GM12878 (cell line): Measurements from ENCODE around the gene CAV1. TPM values are rescaled to one million over a fixed set of nuclear protein-coding genes. Genes with fewer than 3 reads are reported as not detected.

Experiments
- ATAC-seq: fragments of 200-7000 bp; cut with Tn5 transposase; 3 replicates; pipeline ENCODE4 v1.9.1; 2020; ENCODE audit warnings: mild to moderate bottlenecking, moderate library complexity
- BruUV-seq: library from RNA; stranded (reverse); fragments of 400-500 nt; replicated peaks from 2 replicates; lab custom pipeline; 2021; lab: Mats Ljungman, UMichigan
- CTCF ChIA-PET: fragments of 300-600 bp; sonication (Branson Sonifier 250); formaldehyde crosslinking; extraction: SDS; loops from one replicate; lab custom pipeline; 2021; ENCODE audit warnings: inconsistent platforms; lab: Yijun Ruan, JAX
- POLR2A ChIA-PET: fragments of 350-600 bp; formaldehyde crosslinking; extraction: SDS; loops from one replicate; lab custom pipeline; 2021; ENCODE audit warnings: inconsistent platforms; lab: Charles Lee
- RAD21 ChIA-PET: fragments of 300-600 bp; sonication (Branson Sonifier 250); formaldehyde crosslinking; loops from one replicate; lab custom pipeline; 2023; ENCODE audit warnings: antibody characterized with exemption; ENCODE audit not compliant: unreplicated experiment; lab: Charles Lee
- SMC1A ChIA-PET: fragments of 300-600 bp; sonication (Branson Sonifier 250); formaldehyde crosslinking; loops from one replicate; lab custom pipeline; 2023; ENCODE audit not compliant: unreplicated experiment, uncharacterized antibody; lab: Charles Lee
- DNase-seq: peaks from one replicate; pipeline ENCODE4 v3.0.0-alpha.2; 2011; ENCODE audit warnings: low read depth, low spot score
- FAIRE-seq: peaks from 3 replicates; lab custom pipeline; 2011; peaks lifted over from hg19 to GRCh38; lab: Jason Lieb, UNC
- H2AFZ ChIP-seq: 2 replicates; pipeline ENCODE4 v1.6.0; 2011; ENCODE audit warnings: low read depth, low read length, control low read depth; ENCODE audit not compliant: control insufficient read depth
- H3K27ac ChIP-seq: 2 replicates; pipeline ENCODE4 v1.5.1; 2011; ENCODE audit warnings: control low read depth; ENCODE audit not compliant: control insufficient read depth, insufficient read depth
- H3K27me3 ChIP-seq, 2 experiments: replicated peaks in 1 of 2; 2 replicates each; pipeline versions ENCODE4 v1.6.0 to v1.6.1; 2011; ENCODE audit warnings: low read length in 1 of 2; ENCODE audit not compliant: control insufficient read depth in 2 of 2, insufficient read depth in 2 of 2
- H3K36me3 ChIP-seq, 2 experiments: 2 replicates each; pipeline ENCODE4 v1.5.1; 2011; ENCODE audit warnings: low read length in 1 of 2; ENCODE audit not compliant: control insufficient read depth in 2 of 2, insufficient read depth in 2 of 2
- H3K4me1 ChIP-seq: 2 replicates; pipeline ENCODE4 v1.6.1; 2011; ENCODE audit warnings: mild to moderate bottlenecking, low read length, moderate library complexity, mixed read lengths; ENCODE audit not compliant: control insufficient read depth, insufficient read depth
- H3K4me2 ChIP-seq: 2 replicates; pipeline ENCODE4 v1.6.0; 2011; ENCODE audit warnings: control low read depth; ENCODE audit not compliant: control insufficient read depth, insufficient read depth
- H3K4me3 ChIP-seq: fragments of 200-600 bp; sonication (generic); 2 replicates; pipeline ENCODE4 v1.5.1; 2016
- H3K79me2 ChIP-seq: 2 replicates; pipeline ENCODE4 v1.6.0; 2011; ENCODE audit warnings: low read length; ENCODE audit not compliant: control insufficient read depth, insufficient read depth
- H3K9ac ChIP-seq: 2 replicates; pipeline ENCODE4 v1.8.0; 2011; ENCODE audit warnings: low read length, control low read depth, mixed read lengths; ENCODE audit not compliant: control insufficient read depth, insufficient read depth
- H3K9me3 ChIP-seq: replicated peaks from 3 replicates; pipeline ENCODE4 v1.5.1; 2011; ENCODE audit warnings: mild to moderate bottlenecking, low read length; ENCODE audit not compliant: control insufficient read depth, insufficient read depth
- H4K20me1 ChIP-seq: 2 replicates; pipeline ENCODE4 v1.6.0; 2011; ENCODE audit not compliant: control insufficient read depth, insufficient read depth
- BCL11A ChIP-seq: IDR thresholded peaks from 2 replicates; pipeline ENCODE4 v1.6.1; 2011; ENCODE audit warnings: low read depth, low read length
- CBX5 ChIP-seq: sonication (generic); IDR thresholded peaks from 2 replicates; pipeline ENCODE4 v1.6.1; 2016; ENCODE audit warnings: low read depth, moderate library complexity, mild to moderate bottlenecking, inconsistent platforms
- CREB1 ChIP-seq: IDR thresholded peaks from 2 replicates; pipeline ENCODE4 v1.6.1; 2012; ENCODE audit warnings: low read depth, mild to moderate bottlenecking, inconsistent platforms
- CTCF ChIP-seq, 3 experiments: IDR thresholded peaks in 2 of 3; conservative IDR thresholded peaks in 1 of 3; 2 replicates each; pipeline ENCODE4 v1.5.1; 2011; ENCODE audit warnings: low read depth in 3 of 3, low read length in 3 of 3, mild to moderate bottlenecking in 3 of 3, control low read depth in 2 of 3, moderate library complexity in 2 of 3, inconsistent platforms in 1 of 3, mixed read lengths in 1 of 3; ENCODE audit not compliant: control insufficient read depth in 2 of 3, insufficient read depth in 1 of 3; ENCODE audit errors: extremely low read depth in 1 of 3
- FOXK2 ChIP-seq: fragments of 450-650 bp; IDR thresholded peaks from 2 replicates; pipeline ENCODE4 v1.6.1; 2017; ENCODE audit warnings: mild to moderate bottlenecking, moderate library complexity
- FOXM1 ChIP-seq: IDR thresholded peaks from 2 replicates; pipeline ENCODE4 v1.6.1; 2012; ENCODE audit warnings: low read depth, mild to moderate bottlenecking, inconsistent platforms, low read length, moderate library complexity
- JUNB ChIP-seq: IDR thresholded peaks from 2 replicates; pipeline ENCODE4 v1.6.1; 2016; ENCODE audit warnings: antibody characterized with exemption, mild to moderate bottlenecking
- NFYA ChIP-seq: IDR thresholded peaks from 2 replicates; pipeline ENCODE4 v1.6.1; 2011; ENCODE audit warnings: low read depth, mild to moderate bottlenecking, low read length, improper control_type of control experiment, borderline replicate concordance
- RAD21 ChIP-seq: IDR thresholded peaks from 2 replicates; pipeline ENCODE4 v1.6.1; 2011; ENCODE audit warnings: mild to moderate bottlenecking, low read depth, low read length, moderate library complexity; ENCODE audit not compliant: insufficient read depth
- SMC3 ChIP-seq: IDR thresholded peaks from 2 replicates; pipeline ENCODE4 v1.6.1; 2011; ENCODE audit warnings: low read length, improper control_type of control experiment, borderline replicate concordance
- WRNIP1 ChIP-seq: IDR thresholded peaks from 2 replicates; pipeline ENCODE4 v1.6.1; 2011; ENCODE audit warnings: low read depth, low read length, improper control_type of control experiment, borderline replicate concordance
- WGBS: methylation state at CpG from one replicate; pipeline ENCODE4 v1.1.6; 2016; ENCODE audit warnings: low lambda C conversion rate; ENCODE audit not compliant: insufficient replicate concordance, insufficient coverage; ENCODE audit errors: missing lambda C conversion rate; 5-methylcytosine and 5-hydroxymethylcytosine counted together
- in situ Hi-C: fragments of 300-500 bp; cut with MboI; formaldehyde crosslinking; loops from 9 replicates; pipeline ENCODE4 v1.14.3; 2018; ENCODE audit warnings: mixed read lengths
- intact Hi-C: fragments of 100-400 bp; cut with micrococcal nuclease; formaldehyde crosslinking; loops from one replicate; pipeline ENCODE4 v1.14.2; 2022; ENCODE audit not compliant: unreplicated experiment
- polyA plus RNA-seq, 11 experiments: library from polyadenylated mRNA; depleted of rRNA in 4 of 11; unstranded in 6 of 11; stranded (reverse) in 5 of 11; fragments of >200 nt; fragmentation: Nextera tagmentation in 4 of 11; fragmentation: Illumina TruSeq in 1 of 11; extraction: Ambion mirVana in 4 of 11; extraction: Trizol in 1 of 11; gene quantifications; 1 replicate in 1 of 11; 2 replicates in 10 of 11; pipeline versions ENCODE4 v1.2.1 to v1.2.3, GENCODE V29; 2011 to 2016; ENCODE audit warnings: inconsistent platforms in 2 of 11, missing spikeins in 2 of 11, low read depth in 1 of 11
- total RNA-seq, 4 experiments: library from RNA; depleted of rRNA in 3 of 4; stranded (reverse); fragments of >200 nt in 3 of 4; fragmentation: Illumina TruSeq in 1 of 4; extraction: Trizol in 1 of 4; gene quantifications; 2 replicates each; pipeline versions ENCODE4 v1.2.1 to v1.2.3, GENCODE V29; 2013 to 2021
- TF ChIP-seq, protein P1 (sequence below): fragments of 450-650 bp; IDR thresholded peaks from 2 replicates; pipeline ENCODE4 v1.6.1; 2017; ENCODE audit warnings: antibody characterized with exemption, mild to moderate bottlenecking, moderate library complexity

Gene CAV1
- total and polyA plus RNA-seq, 10 of the 15 experiments (the other 5 are each of a cell fraction or from before 2014, with no cell fraction given): 0.45 to 26.5 (median 2.0) TPM

- Histone ChIP-seq H3K9ac (no peak overlapping the region), H4K20me1 (no peaks in the 10 kb centered on the region), H3K27me3 (peaks cover 0 to 2% of the 10 kb centered on the region in 2 experiments; a peak in 2 of 4 replicates), H3K4me1 (peaks cover 12% of the 10 kb centered on the region), H2AFZ (no peak overlapping the region), H3K79me2 (no peaks in the 10 kb centered on the region), H3K27ac (no peak overlapping the region), H3K4me3 (no peak overlapping the region), H3K36me3 (no peaks in the 10 kb centered on the region), H3K9me3 (no peaks in the 10 kb centered on the region), H3K4me2 (no peak overlapping the region; the same call in 1 of the 2 replicates)
- ATAC-seq (peak; percentile 65), FAIRE-seq (peak; percentile 13), DNase-seq (no peak)
- no TSS peak for BruUV-seq
- WGBS: 11% methylated on average over 9 of the region's 9 CpGs
- ChIA-PET CTCF (interaction anchor here (0.7 to 7.3 kb wide), 77 partner anchors 9 to 536 kb away, joined by 3 to 169 read pairs (median 4); partner anchors contain the start of gene CAV1), RAD21 (interaction anchor here (0.7 to 3.1 kb wide), 19 partner anchors 9 to 453 kb away, joined by 3 to 40 read pairs (median 4); no protein-coding TSS in a partner anchor), SMC1A (interaction anchor here (0.8 to 6.3 kb wide), 49 partner anchors 9 to 459 kb away, joined by 3 to 156 read pairs (median 4); no protein-coding TSS in a partner anchor), POLR2A (interaction anchor here (0.6 kb wide), 1 partner anchor 216 kb away, joined by 3 read pairs; no protein-coding TSS in a partner anchor)
- intact Hi-C loops: loop anchor here (1.0 to 2.0 kb wide), 2 partner anchors 195 to 218 kb away; no protein-coding TSS in a partner anchor
- no peak for TF ChIP-seq CREB1
- no peak for TF ChIP-seq CBX5
- no peak for TF ChIP-seq JUNB
- peak; percentile 38 to 53 (median 44); a peak in 5 of 6 replicates for TF ChIP-seq CTCF (IDR thresholded peaks at IDR 0.05 in 2 of 3, conservative IDR thresholded peaks at IDR 0.05 in 1 of 3; ENCODE audit: control insufficient read depth in 2 of 3, extremely low read depth in 1 of 3, insufficient read depth in 1 of 3, low read depth in 3 of 3, low read length in 3 of 3)
- TF ChIP-seq RAD21: peak; percentile 43; the same call in 1 of the 2 replicates
- no peak for TF ChIP-seq FOXM1
- TF ChIP-seq, protein P1, sequence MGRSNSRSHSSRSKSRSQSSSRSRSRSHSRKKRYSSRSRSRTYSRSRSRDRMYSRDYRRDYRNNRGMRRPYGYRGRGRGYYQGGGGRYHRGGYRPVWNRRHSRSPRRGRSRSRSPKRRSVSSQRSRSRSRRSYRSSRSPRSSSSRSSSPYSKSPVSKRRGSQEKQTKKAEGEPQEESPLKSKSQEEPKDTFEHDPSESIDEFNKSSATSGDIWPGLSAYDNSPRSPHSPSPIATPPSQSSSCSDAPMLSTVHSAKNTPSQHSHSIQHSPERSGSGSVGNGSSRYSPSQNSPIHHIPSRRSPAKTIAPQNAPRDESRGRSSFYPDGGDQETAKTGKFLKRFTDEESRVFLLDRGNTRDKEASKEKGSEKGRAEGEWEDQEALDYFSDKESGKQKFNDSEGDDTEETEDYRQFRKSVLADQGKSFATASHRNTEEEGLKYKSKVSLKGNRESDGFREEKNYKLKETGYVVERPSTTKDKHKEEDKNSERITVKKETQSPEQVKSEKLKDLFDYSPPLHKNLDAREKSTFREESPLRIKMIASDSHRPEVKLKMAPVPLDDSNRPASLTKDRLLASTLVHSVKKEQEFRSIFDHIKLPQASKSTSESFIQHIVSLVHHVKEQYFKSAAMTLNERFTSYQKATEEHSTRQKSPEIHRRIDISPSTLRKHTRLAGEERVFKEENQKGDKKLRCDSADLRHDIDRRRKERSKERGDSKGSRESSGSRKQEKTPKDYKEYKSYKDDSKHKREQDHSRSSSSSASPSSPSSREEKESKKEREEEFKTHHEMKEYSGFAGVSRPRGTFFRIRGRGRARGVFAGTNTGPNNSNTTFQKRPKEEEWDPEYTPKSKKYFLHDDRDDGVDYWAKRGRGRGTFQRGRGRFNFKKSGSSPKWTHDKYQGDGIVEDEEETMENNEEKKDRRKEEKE: no peak
- no peak for TF ChIP-seq NFYA
- no peak for TF ChIP-seq FOXK2
- peak; percentile 68; the same call in 1 of the 2 replicates for TF ChIP-seq SMC3
- no peak for TF ChIP-seq WRNIP1
- TF ChIP-seq BCL11A: no peak
- in situ Hi-C loops: loop anchor here (10.0 kb wide), 1 partner anchor 417 kb away; no protein-coding TSS in a partner anchor
Observed at GRCh38 chr7:116591202-116592040, 66.6 kb downstream of the CAV1 start.
